ENCODE data around the gene MYH14.
"Not testable (repeated sequence)": the region's sequence is repeated elsewhere in the genome, so short reads cannot be mapped to it uniquely, and the experiment has no call there.

DNA sequence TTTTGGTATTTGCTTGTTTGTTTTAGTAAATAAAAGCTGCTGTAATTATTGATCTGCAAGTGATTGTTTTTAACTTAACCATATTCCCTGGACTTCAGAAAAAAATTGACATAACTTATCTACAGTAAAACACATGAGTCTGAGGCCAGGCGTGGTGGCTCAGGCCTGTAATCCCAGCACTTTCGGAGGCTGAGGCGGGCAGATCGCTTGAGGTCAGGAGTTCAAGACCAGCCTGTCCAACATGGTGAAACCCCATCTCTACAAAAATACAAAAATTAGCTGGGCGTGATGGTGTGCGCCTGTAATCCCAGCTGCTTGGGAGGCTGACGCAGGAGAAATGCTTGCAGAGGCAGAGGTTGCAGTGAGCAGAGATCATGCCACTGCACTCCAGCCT, 150.1 kb downstream of the MYH14 start:
- TF ChIP-seq, protein P1, sequence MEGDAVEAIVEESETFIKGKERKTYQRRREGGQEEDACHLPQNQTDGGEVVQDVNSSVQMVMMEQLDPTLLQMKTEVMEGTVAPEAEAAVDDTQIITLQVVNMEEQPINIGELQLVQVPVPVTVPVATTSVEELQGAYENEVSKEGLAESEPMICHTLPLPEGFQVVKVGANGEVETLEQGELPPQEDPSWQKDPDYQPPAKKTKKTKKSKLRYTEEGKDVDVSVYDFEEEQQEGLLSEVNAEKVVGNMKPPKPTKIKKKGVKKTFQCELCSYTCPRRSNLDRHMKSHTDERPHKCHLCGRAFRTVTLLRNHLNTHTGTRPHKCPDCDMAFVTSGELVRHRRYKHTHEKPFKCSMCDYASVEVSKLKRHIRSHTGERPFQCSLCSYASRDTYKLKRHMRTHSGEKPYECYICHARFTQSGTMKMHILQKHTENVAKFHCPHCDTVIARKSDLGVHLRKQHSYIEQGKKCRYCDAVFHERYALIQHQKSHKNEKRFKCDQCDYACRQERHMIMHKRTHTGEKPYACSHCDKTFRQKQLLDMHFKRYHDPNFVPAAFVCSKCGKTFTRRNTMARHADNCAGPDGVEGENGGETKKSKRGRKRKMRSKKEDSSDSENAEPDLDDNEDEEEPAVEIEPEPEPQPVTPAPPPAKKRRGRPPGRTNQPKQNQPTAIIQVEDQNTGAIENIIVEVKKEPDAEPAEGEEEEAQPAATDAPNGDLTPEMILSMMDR (IDR thresholded peaks at IDR 0.05; ENCODE audit: control extremely low read depth in 1 of 3, insufficient read depth in 1 of 3, low read depth in 1 of 3, low read length in 3 of 3) = not testable (repeated sequence)
- not testable (repeated sequence) for TF ChIP-seq EZH2 (IDR thresholded peaks at IDR 0.05; ENCODE audit: low read depth, low read length, severe bottlenecking); CREB1 (IDR thresholded peaks at IDR 0.05); HDAC2 (IDR thresholded peaks at IDR 0.05; ENCODE audit: borderline replicate concordance in 1 of 2, low read depth in 2 of 2, low read length in 2 of 2); EP300 (IDR thresholded peaks at IDR 0.05; ENCODE audit: borderline replicate concordance in 1 of 2, low read depth in 2 of 2, low read length in 2 of 2); BRCA1 (IDR thresholded peaks at IDR 0.05; ENCODE audit: low read depth, low read length); CEBPB (IDR thresholded peaks at IDR 0.05; ENCODE audit: low read depth, low read length)
